Stimulated activated CD8-positive, alpha-beta memory T cell treated with anti-CD3 and anti-CD28 coated beads, Interleukin-4, amount 100 ng/mL, for 48 hours (primary cell): ENCODE results near the gene PILRA.
"Not testable (repeated sequence)": the region's sequence is repeated elsewhere in the genome, so short reads cannot be mapped to it uniquely, and the experiment has no call there.

ENCODE experiments used
- DNase-seq: peaks from one replicate; pipeline ENCODE4 v3.0.0-alpha.2; 2020

The PILRA gene

DNA sequence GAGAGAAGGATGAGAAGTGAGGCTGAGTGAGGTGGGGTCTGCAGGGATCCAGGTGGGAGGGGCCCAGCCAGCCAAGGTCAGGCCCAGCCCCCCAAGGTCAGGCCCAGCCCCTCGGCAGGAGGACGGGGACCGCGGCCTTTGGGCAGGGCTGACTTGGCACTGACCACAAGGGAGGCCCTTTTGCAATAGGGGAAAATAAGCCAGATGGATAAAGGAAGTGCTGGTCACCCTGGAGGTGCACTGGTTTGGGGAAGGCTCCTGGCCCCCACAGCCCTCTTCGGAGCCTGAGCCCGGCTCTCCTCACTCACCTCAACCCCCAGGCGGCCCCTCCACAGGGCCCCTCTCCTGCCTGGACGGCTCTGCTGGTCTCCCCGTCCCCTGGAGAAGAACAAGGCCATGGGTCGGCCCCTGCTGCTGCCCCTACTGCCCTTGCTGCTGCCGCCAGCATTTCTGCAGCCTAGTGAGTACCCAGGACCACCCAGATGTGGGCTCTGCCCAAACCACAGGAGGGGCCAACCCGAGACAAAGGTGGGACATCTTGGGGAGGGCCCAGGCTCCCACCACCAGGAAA lies at the start of gene PILRA:
Gene PILRA (plus strand): TSS at position 227 of the 571 bp plus-strand sequence. CDS start 170 bp downstream, at position 397.
- no peak for DNase-seq

DNA sequence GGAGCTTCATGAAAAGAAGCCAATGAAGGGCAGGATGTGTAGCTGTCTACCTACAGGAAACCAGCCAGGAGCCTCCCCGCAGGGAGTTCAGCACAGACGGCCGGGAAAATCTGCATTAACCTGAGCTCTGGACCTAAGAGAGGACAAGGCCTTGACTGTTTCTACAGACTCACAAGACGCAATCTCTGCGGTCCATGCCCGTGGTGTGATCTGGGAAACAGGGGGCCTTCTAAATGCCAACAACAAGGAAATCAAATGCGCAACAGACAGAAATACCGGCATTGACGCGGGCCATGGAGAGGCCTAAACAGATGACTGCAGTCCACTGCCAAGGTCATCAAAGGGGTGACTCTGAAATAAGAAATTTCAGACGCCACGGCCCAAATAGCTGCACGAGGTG lies 49.1 kb upstream of the PILRA start:
- DNase-seq, result not testable (repeated sequence)

GRCh38 chr7:100325671-100326070 lies 47.6 kb upstream of the PILRA start:
- DNase-seq, result not testable (repeated sequence)

DNA sequence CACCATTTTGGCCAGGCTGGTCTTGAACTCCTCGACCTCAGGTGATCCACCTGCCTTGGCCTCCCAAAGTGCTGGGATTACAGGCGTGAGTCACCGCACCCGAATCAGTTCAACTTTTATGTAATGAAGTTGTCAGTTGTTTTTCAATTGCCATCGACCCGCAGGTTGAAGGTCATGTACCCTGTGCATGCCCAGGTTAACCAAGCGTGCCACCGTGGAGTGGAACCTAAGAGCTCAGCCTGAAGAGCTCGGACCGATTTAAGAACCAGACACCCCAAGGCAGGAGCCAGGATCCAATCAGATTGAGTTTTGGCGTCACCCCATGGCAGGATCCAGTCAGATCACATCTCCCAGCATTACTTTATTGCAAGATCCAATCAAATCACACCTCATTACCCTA lies 46.4 kb upstream of the PILRA start:
- DNase-seq, result not testable (repeated sequence)

GRCh38 chr7:100335566-100336466 lies 37.5 kb upstream of the PILRA start:
- DNase-seq, result peak; percentile 88

- DNase-seq, result not testable (repeated sequence)
Measured at GRCh38 chr7:100338083-100338696, 35.1 kb upstream of the PILRA start.

- DNase-seq, result not testable (repeated sequence)
Measured at GRCh38 chr7:100341286-100341685, 32.0 kb upstream of the PILRA start.

DNA sequence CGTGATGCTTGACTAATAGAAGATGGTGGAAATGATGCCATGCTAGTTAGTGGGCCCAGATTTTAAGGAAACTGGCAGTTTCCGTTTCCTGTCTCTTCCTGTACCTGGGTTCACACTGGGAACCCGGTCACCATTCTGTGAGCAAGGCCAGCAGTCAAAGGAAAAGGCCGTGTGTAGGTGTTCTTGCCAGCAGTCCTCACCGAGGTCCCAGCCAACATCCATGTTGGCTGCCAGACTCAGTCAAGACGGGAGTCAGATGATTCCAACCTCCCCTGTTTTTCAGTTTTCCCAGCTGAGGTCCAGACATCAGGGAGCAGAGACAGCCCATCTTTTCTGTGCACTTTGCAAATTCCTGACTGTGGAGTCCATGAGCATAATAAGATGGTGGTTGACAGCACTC lies 30.5 kb upstream of the PILRA start:
- no peak for DNase-seq

DNA sequence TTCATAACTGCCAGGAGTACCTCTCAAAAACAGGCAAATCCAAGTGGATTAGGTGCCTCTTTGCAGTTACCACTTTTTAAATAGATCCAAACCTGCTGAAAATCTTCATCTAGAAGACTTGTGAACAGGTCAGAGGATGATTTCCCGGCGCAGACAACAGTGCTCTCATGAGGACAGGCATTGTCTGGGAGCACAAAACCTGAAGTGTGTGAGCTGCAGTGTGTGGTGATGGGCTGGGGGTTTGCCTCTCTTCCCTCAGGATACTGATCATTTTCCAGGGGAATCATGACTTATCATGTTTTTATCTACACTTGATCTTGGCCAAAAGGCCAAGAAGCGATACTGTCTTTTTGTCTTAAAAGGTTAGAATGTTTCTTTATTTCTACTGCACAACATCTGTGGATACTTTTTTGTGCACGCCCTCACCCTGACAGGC lies 29.1 kb upstream of the PILRA start:
- not testable (repeated sequence) for DNase-seq

GRCh38 chr7:100344560-100345287 lies 28.6 kb upstream of the PILRA start:
- peak; percentile 79 for DNase-seq

- peak; percentile 75 for DNase-seq
Measured at GRCh38 chr7:100345288-100345672, 28.0 kb upstream of the PILRA start.

GRCh38 chr7:100346921-100347320 lies 26.4 kb upstream of the PILRA start:
- DNase-seq, result no peak

DNA sequence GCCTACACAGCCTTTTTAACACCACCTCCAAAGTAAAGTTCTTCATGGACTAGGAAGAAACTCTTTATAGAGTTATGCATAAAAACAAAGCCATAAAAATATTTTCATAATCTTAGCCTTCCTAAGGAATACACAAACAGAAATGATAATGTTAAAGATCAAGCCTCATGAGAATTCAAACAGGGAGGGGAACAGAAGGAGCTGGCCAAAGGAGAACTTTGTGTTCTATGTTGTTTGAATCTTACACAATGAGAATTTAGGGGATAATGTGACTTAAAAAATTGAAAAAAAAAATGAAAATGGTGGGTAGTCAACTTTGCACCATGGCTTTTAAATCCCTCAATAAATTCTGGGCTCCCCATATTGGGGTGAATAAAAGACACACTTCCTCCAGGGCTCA lies 24.5 kb upstream of the PILRA start:
- no peak for DNase-seq

- no peak for DNase-seq
Measured at GRCh38 chr7:100349757-100350156, 23.5 kb upstream of the PILRA start.

DNA sequence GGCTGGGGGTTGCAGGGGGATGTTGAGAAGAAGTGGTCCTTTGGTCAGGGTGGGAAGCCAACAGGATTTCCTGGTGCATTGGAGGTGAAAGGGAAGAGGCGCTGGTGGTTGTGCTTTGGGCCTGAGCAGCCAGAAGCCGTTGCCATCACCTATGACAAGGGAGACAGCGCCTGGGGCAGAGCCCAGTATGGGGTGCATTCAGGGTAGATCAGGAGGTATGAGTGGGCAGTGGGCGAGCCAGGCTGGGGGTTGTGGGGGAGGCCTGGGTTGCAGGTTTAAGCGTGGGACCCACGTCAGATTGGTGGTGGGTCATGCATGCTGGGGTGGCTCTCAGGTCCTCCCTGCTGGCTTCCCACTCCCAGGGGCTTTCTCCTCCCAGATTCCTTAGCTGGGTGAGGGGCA lies 21.6 kb upstream of the PILRA start:
- no peak for DNase-seq

GRCh38 chr7:100352230-100352781 lies 21.0 kb upstream of the PILRA start:
- DNase-seq, result not testable (repeated sequence)

DNA sequence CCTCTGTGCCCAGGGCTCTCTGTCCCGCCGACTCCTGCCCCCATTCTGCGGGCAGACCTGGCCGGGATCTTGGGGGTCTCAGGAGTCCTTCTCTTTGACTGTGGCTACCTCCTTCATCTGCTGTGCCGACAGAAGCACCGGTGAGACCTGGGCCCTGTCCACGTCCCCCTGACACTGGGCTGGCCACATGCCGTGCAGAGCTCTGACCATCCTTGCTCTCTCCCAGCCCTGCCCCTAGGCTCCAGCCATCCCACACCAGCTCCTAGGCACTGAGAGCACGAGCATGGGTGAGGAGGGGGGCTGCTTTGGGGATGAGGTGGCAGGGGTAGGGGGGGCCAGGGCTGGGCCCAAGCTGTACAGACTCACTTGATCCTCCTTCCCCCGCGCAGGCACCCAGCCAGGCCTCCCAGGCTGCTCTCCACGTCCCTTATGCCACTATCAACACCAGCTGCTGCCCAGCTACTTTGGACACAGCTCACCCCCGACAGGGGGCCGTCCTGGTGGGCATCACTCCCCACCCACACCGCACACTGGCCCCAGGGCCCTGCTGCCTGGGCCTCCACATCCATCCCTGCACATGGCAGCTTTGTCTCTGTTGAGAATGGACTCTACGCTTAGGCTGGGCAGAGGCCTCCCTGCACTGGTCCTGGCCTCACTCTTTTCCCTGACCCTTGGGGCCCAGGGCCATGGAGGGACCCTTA lies 20.2 kb upstream of the PILRA start:
- no peak for DNase-seq

- DNase-seq, result peak; percentile 62
Measured at GRCh38 chr7:100353685-100354330, 19.5 kb upstream of the PILRA start.

- DNase-seq, result no peak
Measured at GRCh38 chr7:100356416-100357068, 16.7 kb upstream of the PILRA start.

GRCh38 chr7:100357131-100357561 lies 16.1 kb upstream of the PILRA start:
- no peak for DNase-seq
